Epithelial cell of proximal tubule (primary cell): ENCODE measurements around the gene DVL2. TPM values are rescaled to one million over a fixed set of nuclear protein-coding genes. Genes with fewer than 3 reads are reported as not detected.

ENCODE experiments used
- DNase-seq: peaks from one replicate; pipeline ENCODE4 v3.0.0-alpha.2; 2011; ENCODE audit warnings: low read depth
- H3K4me3 ChIP-seq: 2 replicates; pipeline ENCODE4 v1.5.1; 2011; ENCODE audit warnings: low read depth, mild to moderate bottlenecking, low read length
- total RNA-seq: library from RNA; depleted of rRNA; stranded (reverse); fragments of >200 nt; gene quantifications from 2 replicates; pipeline ENCODE4 v1.2.3, GENCODE V29; 2015
- TF ChIP-seq, protein P1 (sequence below): conservative IDR thresholded peaks from 2 replicates; pipeline ENCODE4 v1.5.1; 2012; ENCODE audit warnings: low read depth, mild to moderate bottlenecking, low read length

Gene DVL2
- total RNA-seq, 1 donor from 2014 or later, result 46.5 TPM

- TF ChIP-seq, protein P1, sequence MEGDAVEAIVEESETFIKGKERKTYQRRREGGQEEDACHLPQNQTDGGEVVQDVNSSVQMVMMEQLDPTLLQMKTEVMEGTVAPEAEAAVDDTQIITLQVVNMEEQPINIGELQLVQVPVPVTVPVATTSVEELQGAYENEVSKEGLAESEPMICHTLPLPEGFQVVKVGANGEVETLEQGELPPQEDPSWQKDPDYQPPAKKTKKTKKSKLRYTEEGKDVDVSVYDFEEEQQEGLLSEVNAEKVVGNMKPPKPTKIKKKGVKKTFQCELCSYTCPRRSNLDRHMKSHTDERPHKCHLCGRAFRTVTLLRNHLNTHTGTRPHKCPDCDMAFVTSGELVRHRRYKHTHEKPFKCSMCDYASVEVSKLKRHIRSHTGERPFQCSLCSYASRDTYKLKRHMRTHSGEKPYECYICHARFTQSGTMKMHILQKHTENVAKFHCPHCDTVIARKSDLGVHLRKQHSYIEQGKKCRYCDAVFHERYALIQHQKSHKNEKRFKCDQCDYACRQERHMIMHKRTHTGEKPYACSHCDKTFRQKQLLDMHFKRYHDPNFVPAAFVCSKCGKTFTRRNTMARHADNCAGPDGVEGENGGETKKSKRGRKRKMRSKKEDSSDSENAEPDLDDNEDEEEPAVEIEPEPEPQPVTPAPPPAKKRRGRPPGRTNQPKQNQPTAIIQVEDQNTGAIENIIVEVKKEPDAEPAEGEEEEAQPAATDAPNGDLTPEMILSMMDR, result no peak
- no peak overlapping the region for H3K4me3 ChIP-seq
- no peak for DNase-seq
Measured at GRCh38 chr17:7222093-7222971, 12.0 kb downstream of the DVL2 start.

DNA sequence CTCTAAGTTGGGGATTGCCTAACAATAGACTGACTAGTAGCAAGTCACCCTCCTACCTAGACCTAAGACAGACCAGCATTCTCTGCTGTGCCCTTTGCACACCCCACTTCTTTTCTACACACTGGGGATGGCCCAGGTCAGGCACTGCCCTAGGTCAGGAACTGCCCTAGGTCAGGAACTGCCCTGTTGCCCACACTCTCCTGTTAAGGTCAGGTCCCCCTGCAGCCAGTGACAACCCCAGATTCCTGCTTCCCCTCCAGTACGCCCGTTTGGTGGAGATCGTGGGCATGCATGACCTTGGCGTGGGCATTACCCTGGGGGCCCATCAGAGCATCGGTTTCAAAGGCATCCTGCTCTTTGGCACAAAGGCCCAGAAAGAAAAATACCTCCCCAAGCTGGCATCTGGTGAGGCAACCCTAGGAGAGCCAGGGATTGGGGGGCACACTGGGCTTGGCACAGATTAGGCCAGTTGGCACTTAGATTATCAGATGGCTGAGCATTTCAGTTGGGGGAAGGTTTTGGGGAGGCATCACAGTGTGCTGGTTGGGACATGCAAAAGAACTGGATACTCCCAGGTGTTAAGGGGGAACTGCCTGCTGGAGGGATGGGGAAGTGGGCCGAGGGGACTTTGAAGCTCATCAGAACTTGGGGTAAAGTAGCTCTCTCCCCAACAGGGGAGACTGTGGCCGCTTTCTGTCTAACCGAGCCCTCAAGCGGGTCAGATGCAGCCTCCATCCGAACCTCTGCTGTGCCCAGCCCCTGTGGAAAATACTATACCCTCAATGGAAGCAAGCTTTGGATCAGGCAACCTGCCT lies 12.8 kb downstream of the DVL2 start:
- H3K4me3 ChIP-seq, result peak overlapping the region; percentile 66
- TF ChIP-seq, protein P1, result no peak
- DNase-seq, result no peak

DNA sequence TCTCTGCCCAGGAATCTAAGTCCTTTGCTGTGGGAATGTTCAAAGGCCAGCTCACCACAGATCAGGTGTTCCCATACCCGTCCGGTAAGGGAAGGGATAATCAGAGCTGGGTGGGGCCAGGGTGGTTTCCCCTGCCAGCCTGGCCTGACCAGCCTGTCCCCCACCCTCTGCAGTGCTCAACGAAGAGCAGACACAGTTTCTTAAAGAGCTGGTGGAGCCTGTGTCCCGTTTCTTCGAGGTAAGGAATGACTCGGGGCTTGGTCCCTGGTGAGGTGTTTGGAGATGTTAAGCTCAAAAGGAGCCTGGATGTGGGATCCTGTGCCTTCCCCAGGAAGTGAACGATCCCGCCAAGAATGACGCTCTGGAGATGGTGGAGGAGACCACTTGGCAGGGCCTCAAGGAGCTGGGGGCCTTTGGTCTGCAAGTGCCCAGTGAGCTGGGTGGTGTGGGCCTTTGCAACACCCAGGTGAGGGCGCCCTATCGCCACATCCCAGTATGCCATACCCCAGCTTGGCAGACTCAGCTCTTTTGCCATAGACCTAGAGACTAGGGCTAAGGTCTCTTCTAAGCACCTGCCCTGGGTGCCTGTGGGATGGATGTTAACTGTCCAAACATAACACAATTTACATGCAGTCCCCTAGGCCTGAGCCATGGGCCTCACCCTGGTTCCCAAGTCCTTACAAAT lies 13.6 kb downstream of the DVL2 start:
- H3K4me3 ChIP-seq, result peak overlapping the region; percentile 66
- TF ChIP-seq, protein P1, result peak; percentile 74
- no peak for DNase-seq

- DNase-seq, result peak; percentile 67
- TF ChIP-seq, protein P1, result no peak
- H3K4me3 ChIP-seq, result peak within 1 kb of the TSS; percentile 66
Measured at GRCh38 chr17:7219812-7220592, 14.3 kb downstream of the DVL2 start, which contains the start of the genes ACADVL and DLG4. ACADVL (plus strand) TSS chr17:7219938; CDS start chr17:7219985, 47 bp downstream. DLG4 (minus strand) TSS chr17:7219836.

GRCh38 chr17:7219229-7219811 lies 15.0 kb downstream of the DVL2 start:
- TF ChIP-seq, protein P1, result no peak
- DNase-seq, result no peak
- H3K4me3 ChIP-seq, result peak overlapping the region; percentile 66

- DNase-seq, result no peak
- TF ChIP-seq, protein P1, result no peak
- H3K4me3 ChIP-seq, result peak overlapping the region; percentile 66
Measured at GRCh38 chr17:7218758-7219157, 15.6 kb downstream of the DVL2 start.
